HG03064 (cell line): ENCODE data around the gene VPS41.

ENCODE experiments used
- ATAC-seq: cut with Tn5 transposase; IDR thresholded peaks from one replicate; pipeline ENCODE4 v1.9.1; 2021; ENCODE audit warnings: low read depth; ENCODE audit not compliant: unreplicated experiment

The VPS41 gene

GRCh38 chr7:38678698-38679054 lies 230.3 kb downstream of the VPS41 start:
- no peak for ATAC-seq

- ATAC-seq, result no peak
Measured at GRCh38 chr7:38677981-38678697, 230.9 kb downstream of the VPS41 start.

- ATAC-seq, result no peak
Measured at GRCh38 chr7:38675494-38676106, 233.4 kb downstream of the VPS41 start.

- no peak for ATAC-seq
Measured at GRCh38 chr7:38674513-38674912, 234.5 kb downstream of the VPS41 start.

- no peak for ATAC-seq
Measured at GRCh38 chr7:38673795-38674194, 235.2 kb downstream of the VPS41 start.
